ENCODE results near the gene SMAD3. TPM values are rescaled to one million over a fixed set of nuclear protein-coding genes. Genes with fewer than 3 reads are reported as not detected.

Gene SMAD3
- total and polyA plus RNA-seq, 10 of the 15 experiments (the other 5 are each of a cell fraction or from before 2014, with no cell fraction given), result 5.6 to 43.2 (median 16.0) TPM

- BruUV-seq (replicated peaks), result no TSS peak
- 75% methylated on average over 3 of the region's 3 CpGs for WGBS (ENCODE audit: insufficient coverage, insufficient replicate concordance, low lambda C conversion rate, missing lambda C conversion rate)
- ChIA-PET POLR2A (interaction anchor here (0.7 kb wide), 1 partner anchor 22 kb away, joined by 3 read pairs; no protein-coding TSS in a partner anchor), CTCF (interaction anchor here (0.9 kb wide), 1 partner anchor 61 kb away, joined by 3 read pairs; no protein-coding TSS in a partner anchor), SMC1A (ENCODE audit: uncharacterized antibody, unreplicated experiment) (no interaction called here), RAD21 (ENCODE audit: unreplicated experiment) (interaction anchor here (0.6 to 1.2 kb wide), 3 partner anchors 14 to 592 kb away, joined by 3 read pairs; no protein-coding TSS in a partner anchor)
- peaks cover 27% of the 10 kb centered on the region for H3K79me2 ChIP-seq (ENCODE audit: control insufficient read depth, insufficient read depth, low read length)
- no peak overlapping the region for H3K4me3 ChIP-seq
- TF ChIP-seq TBL1XR1 (IDR thresholded peaks at IDR 0.05; ENCODE audit: low read depth, low read length), result no peak
- FAIRE-seq (no peak), ATAC-seq (no peak), DNase-seq (ENCODE audit: low read depth, low spot score) (no peak)
- intact Hi-C loops (cut with micrococcal nuclease; ENCODE audit: unreplicated experiment) (loop anchor here (5.0 kb wide), 3 partner anchors 140 to 175 kb away; partner anchors contain the start of gene SMAD3), in situ Hi-C loops (cut with MboI) (no loop called here)
- no peaks in the 10 kb centered on the region for H4K20me1 ChIP-seq (ENCODE audit: control insufficient read depth, insufficient read depth)
- H3K27me3 ChIP-seq (replicated peaks in 1 of 2; ENCODE audit: control insufficient read depth in 2 of 2, insufficient read depth in 2 of 2, low read length in 1 of 2), result no peaks in the 10 kb centered on the region
- H3K4me1 ChIP-seq (ENCODE audit: control insufficient read depth, insufficient read depth, low read length), result peaks cover 30% of the 10 kb centered on the region
- H3K9me3 ChIP-seq (replicated peaks; ENCODE audit: control insufficient read depth, insufficient read depth, low read length), result peaks cover 3% of the 10 kb centered on the region; the same call in 2 of the 3 replicates
- H3K4me2 ChIP-seq (ENCODE audit: control insufficient read depth, insufficient read depth), result peak overlapping the region; percentile 61
- H3K36me3 ChIP-seq (ENCODE audit: control insufficient read depth in 2 of 2, insufficient read depth in 2 of 2, low read length in 1 of 2), result peaks cover 0 to 4% of the 10 kb centered on the region in 2 experiments; a peak in 1 of 4 replicates
- H3K9ac ChIP-seq (ENCODE audit: control insufficient read depth, insufficient read depth, low read length), result no peak overlapping the region
- H2AFZ ChIP-seq (ENCODE audit: control insufficient read depth, low read depth, low read length), result no peak overlapping the region
- peak overlapping the region; percentile 38; the same call in 1 of the 2 replicates for H3K27ac ChIP-seq (ENCODE audit: control insufficient read depth, insufficient read depth)
Measured at GRCh38 chr15:67242708-67243111, 177.3 kb downstream of the SMAD3 start.

Other genes with a start within 250 kb of the SMAD3 start
- 30.2 and 34.4 TPM in 2 replicates for gene AAGAB, start 189.1 kb downstream of the SMAD3 start, total RNA-seq (2014; rRNA removed)
- gene AAGAB, start 189.1 kb downstream of the SMAD3 start, total RNA-seq (2014; rRNA removed; fragmentation: Illumina TruSeq; extraction: Trizol), result 36.2 and 37.5 TPM in 2 replicates
- 38.3 and 38.6 TPM in 2 replicates for gene AAGAB, start 189.1 kb downstream of the SMAD3 start, total RNA-seq (2021)
- gene AAGAB, start 189.1 kb downstream of the SMAD3 start, polyA plus RNA-seq (2011; rRNA removed), result 43.5 and 55.9 TPM in 2 replicates
- 38.4 and 42.6 TPM in 2 replicates for gene AAGAB, start 189.1 kb downstream of the SMAD3 start, polyA plus RNA-seq (2014; fragmentation: Illumina TruSeq; extraction: Trizol)
- 10 to 100 TPM; 11.4 to 32.4 TPM for gene AAGAB, start 189.1 kb downstream of the SMAD3 start, polyA plus RNA-seq (2014; fragmentation: Nextera tagmentation; extraction: Ambion mirVana)
- gene AAGAB, start 189.1 kb downstream of the SMAD3 start, polyA plus RNA-seq (2014; rRNA removed), result 27.8 and 29.1 TPM in 2 replicates
- gene AAGAB, start 189.1 kb downstream of the SMAD3 start, polyA plus RNA-seq (2016; fragmentation: Nextera tagmentation; extraction: Ambion mirVana), result 10 to 100 TPM; 52.6 to 62.3 TPM
- 1.2 TPM in 2 replicates for gene IQCH, start 189.2 kb downstream of the SMAD3 start, total RNA-seq (2014; rRNA removed)
- 0.94 and 1.2 TPM in 2 replicates for gene IQCH, start 189.2 kb downstream of the SMAD3 start, total RNA-seq (2014; rRNA removed; fragmentation: Illumina TruSeq; extraction: Trizol)
- 0.41 and 0.96 TPM in 2 replicates for gene IQCH, start 189.2 kb downstream of the SMAD3 start, total RNA-seq (2021)
- gene IQCH, start 189.2 kb downstream of the SMAD3 start, polyA plus RNA-seq (2011; rRNA removed), result 0.31 and 0.92 TPM in 2 replicates
- gene IQCH, start 189.2 kb downstream of the SMAD3 start, polyA plus RNA-seq (2014; fragmentation: Illumina TruSeq; extraction: Trizol), result 0.48 and 1.2 TPM in 2 replicates
- gene IQCH, start 189.2 kb downstream of the SMAD3 start, polyA plus RNA-seq (2014; fragmentation: Nextera tagmentation; extraction: Ambion mirVana), result 1 to 10 TPM in 1 of 2 experiments, under 1 TPM in 1; 0.58 to 1.3 TPM
- 0.29 and 0.99 TPM in 2 replicates for gene IQCH, start 189.2 kb downstream of the SMAD3 start, polyA plus RNA-seq (2014; rRNA removed)
- 1 to 10 TPM; 1.0 to 1.2 TPM for gene IQCH, start 189.2 kb downstream of the SMAD3 start, polyA plus RNA-seq (2016; fragmentation: Nextera tagmentation; extraction: Ambion mirVana)